ENCODE measurements around the gene ARHGAP22.

DNA sequence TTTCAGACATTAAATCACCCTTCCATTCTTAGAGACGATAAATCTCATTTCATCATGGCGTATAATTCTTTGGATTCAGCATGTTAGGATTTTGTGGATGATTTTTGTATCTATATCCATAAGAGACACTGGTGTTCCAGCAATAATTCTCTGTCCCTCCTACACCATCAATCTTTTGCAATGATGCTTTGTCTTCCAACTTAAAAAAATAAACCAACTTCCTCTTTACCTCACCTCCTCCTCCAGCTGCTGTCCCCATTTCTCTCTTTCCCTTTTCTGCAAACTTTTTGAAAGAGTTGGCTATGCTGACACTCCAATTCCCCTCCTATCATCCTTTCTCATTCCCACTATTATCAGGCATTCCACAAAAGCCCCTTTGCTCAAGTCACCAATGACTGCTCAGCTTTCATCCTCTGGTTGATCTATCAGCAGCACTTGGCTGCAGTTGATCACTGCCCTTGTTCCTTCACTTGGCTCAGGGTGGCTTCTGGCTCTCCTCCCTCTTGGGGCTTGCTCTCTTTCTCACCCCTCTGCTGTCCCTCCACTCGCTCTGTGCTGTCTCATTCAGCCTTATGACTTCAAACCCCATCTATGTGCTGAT, 130.0 kb downstream of the ARHGAP22 start:
- TF ChIP-seq TAF1 (IDR thresholded peaks at IDR 0.05; ENCODE audit: borderline replicate concordance, insufficient read depth, low read length) (no peak), POLR2AphosphoS5 (IDR thresholded peaks at IDR 0.05; ENCODE audit: low read depth, low read length) (no peak)
- TF ChIP-seq, protein P1, sequence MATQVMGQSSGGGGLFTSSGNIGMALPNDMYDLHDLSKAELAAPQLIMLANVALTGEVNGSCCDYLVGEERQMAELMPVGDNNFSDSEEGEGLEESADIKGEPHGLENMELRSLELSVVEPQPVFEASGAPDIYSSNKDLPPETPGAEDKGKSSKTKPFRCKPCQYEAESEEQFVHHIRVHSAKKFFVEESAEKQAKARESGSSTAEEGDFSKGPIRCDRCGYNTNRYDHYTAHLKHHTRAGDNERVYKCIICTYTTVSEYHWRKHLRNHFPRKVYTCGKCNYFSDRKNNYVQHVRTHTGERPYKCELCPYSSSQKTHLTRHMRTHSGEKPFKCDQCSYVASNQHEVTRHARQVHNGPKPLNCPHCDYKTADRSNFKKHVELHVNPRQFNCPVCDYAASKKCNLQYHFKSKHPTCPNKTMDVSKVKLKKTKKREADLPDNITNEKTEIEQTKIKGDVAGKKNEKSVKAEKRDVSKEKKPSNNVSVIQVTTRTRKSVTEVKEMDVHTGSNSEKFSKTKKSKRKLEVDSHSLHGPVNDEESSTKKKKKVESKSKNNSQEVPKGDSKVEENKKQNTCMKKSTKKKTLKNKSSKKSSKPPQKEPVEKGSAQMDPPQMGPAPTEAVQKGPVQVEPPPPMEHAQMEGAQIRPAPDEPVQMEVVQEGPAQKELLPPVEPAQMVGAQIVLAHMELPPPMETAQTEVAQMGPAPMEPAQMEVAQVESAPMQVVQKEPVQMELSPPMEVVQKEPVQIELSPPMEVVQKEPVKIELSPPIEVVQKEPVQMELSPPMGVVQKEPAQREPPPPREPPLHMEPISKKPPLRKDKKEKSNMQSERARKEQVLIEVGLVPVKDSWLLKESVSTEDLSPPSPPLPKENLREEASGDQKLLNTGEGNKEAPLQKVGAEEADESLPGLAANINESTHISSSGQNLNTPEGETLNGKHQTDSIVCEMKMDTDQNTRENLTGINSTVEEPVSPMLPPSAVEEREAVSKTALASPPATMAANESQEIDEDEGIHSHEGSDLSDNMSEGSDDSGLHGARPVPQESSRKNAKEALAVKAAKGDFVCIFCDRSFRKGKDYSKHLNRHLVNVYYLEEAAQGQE (IDR thresholded peaks at IDR 0.05; ENCODE audit: insufficient read depth in 1 of 2, low read depth in 2 of 2, low read length in 2 of 2): no peak

Measured in PFSK-1 (cell line).